ENCODE data around the gene RCAN1.
"Not testable (repeated sequence)": the region's sequence is repeated elsewhere in the genome, so short reads cannot be mapped to it uniquely, and the experiment has no call there.

RCAN1 gene

DNA sequence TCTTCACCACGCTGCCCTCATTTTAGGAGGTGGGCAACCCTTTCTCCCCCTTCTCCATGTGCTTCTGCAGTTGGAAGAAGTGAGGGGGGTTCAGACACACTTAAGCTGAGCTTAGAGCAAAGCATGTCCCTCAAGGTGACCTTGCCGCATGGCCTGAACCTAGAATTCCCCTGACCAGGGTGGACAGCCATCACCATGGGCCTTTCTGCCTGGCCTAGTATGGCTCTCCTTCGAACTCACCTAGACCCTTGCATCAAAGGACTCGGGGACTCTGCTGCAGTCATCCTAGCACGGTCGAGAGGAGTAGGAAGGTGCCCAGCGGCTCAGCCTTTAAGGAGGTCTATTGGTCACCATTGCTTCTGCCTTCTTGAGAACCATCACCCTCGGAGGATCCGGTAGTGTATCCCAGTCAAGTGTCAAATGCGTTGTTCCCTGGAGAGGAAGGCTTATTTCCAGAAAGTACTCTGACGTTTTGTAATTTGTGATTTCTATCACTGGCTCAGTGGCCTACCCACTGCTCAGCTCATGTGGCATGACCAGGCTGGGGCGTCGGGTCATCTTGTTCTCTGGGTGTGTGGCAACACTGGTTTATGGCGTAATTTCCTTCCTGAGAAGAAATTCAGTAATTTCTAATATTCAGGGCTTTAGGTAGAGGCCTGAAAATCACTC is 103.0 kb downstream of the RCAN1 start, which contains the start of gene KCNE1:
Gene KCNE1, minus strand, starts transcription at position 424 of the 669 bp plus-strand sequence. CDS start 62,576 bp downstream, outside the sequence.
- DNase-seq = no peak

DNA sequence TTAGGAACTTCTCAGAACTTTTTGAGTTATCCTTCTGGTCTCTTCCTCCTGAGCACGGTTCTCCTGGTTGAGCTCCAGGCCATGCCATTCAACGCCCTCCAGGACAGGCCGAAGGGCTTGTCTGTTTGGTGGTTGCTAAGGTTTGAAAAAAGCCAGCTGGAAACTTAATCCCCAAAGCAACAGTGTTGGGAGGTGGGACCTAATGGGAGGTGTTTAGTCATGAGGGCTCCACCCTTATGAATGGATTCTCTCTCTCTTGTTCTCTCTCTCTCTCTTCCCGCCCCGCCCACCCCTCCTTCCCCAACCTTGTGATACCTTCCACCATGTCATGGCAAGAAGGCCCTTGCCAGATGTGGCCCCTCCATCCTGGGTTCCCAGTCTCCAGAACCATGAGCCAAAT is 103.7 kb downstream of the RCAN1 start:
- DNase-seq = no peak

DNA sequence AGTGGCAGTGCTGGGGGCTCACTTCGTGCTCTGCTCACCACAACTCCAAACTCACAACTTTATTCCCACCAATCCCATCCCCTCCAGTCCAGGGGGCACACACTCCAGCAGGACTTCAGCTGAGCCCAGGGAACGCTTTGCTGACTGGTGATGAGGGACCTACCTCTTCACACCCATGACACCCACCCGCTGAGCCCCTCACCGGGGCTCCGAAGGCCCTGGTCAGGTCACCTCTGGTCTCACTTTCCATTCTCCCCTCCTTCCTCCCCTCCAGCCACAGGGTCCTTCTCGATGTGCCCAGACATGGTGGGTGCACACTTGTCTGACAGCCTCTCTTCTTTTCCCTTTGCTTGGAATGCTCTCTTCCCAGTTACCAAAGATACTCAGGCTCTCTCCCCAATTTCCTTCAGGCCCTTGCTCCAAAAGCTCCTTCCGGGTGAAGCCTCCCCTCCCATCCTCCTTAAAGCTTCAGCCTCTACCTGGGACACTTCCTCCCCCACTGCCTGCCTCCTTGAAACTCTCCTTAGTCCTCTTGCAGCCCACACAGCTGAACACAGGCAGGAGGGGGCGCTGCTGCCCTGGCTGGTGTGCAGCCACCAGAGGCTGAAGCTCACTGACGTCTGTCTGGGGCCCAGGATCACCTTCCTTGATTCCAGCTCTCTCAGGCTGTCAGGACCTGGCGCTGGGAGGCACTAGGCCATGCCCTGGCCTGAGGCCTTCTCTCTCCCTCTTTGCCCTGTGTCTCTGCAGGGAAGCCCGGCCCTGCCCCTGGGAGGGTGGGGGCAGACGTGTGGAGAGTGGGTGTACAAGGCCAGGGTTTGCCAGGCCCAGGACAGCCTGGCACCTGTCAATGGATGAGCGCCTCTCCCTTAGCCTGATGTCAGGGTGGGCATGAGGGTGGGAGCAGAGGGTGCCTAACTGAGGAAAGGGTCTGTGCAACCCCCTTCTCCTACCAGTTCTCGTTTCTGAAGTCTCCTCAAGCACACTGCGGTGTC is 104.5 kb downstream of the RCAN1 start:
- peak; percentile 58 for DNase-seq

- no peak for DNase-seq
Observed at GRCh38 chr21:34509151-34509550, 105.8 kb downstream of the RCAN1 start.

GRCh38 chr21:34504595-34504994 is 110.3 kb downstream of the RCAN1 start:
- DNase-seq = no peak

DNA sequence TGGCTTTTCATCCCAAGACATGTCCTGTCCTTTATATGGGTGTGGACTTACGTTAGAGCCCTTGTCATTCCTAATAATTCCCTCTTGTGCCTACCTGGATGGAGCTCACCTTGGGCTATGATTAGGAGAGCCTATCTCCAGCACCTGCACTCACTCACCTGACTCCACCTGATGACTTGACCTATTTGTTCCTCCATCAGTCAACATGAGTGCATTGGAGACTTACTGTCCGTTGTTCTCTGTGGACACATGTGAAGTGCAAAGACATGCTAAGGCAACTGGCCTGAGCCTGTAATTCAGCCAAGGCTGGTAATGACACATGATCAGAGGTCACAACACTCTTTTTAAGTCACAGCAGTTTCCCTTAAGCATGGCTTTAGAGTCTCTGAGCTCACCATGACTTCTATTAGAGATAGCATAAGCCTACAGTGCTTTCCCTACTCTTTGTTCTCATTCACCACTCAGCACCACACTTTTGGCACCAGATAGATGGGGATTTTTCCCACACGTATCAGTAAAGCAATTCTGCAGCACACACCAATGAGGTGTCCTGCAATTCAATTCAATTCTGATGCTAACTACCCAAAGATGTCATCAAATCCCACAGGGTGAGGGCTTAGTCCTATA is 112.3 kb downstream of the RCAN1 start:
- no peak for DNase-seq

GRCh38 chr21:34501716-34502115 is 113.2 kb downstream of the RCAN1 start:
- no peak for DNase-seq

GRCh38 chr21:34500191-34500590 is 114.7 kb downstream of the RCAN1 start:
- no peak for DNase-seq

GRCh38 chr21:34499116-34499515 is 115.8 kb downstream of the RCAN1 start:
- DNase-seq = no peak

- no peak for DNase-seq
Observed at GRCh38 chr21:34498623-34499022, 116.3 kb downstream of the RCAN1 start.

GRCh38 chr21:34483854-34484253 is 131.1 kb downstream of the RCAN1 start:
- not testable (repeated sequence) for DNase-seq

DNA sequence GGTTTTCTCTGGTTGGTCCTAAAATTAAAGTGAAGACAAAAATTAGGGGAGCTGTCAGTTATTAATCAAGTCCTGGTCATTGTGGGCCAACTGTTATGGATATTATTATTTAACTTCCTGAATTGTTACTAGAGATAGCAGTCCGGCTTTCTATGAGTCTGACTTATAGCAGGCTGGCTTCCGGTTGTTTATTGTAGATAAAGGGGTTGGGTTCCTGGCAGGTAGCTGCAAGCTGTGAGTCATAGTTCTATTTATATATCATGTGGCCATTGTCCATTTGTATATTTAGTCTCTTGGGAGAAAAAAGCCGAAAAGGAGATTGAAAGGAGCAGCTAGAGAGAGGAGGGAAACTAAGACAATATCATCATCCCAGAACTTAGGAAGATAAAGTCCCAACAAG is 131.5 kb downstream of the RCAN1 start:
- DNase-seq = not testable (repeated sequence)

DNA sequence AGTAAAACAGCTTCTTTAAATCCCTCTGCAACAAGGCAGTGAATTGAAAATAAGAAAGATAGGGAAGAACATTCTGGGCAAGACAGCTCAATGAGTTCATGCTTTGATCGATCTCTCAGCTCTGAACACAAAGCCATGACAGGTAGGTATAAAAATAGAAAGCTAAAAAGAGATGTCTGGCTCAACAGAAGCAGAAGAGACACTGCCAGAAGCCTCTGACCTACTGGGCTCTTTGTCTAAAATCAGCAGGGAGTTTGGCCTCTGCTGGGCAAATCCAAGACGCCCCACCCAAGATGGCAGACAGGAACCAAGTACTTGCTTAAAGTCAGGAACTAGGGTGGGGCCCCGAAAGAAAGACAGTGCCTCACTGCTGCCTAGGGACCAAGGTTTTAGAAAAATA is 147.6 kb downstream of the RCAN1 start:
- DNase-seq = not testable (repeated sequence)
